ENCODE measurements around the gene TWNK.

TWNK gene

GRCh38 chr10:101008823-101009423, 21.6 kb downstream of the TWNK start:
- no peak overlapping the region for H3K9ac ChIP-seq (ENCODE audit: low read length)
- H3K36me3 ChIP-seq (ENCODE audit: control insufficient read depth, insufficient read depth, low read length): peaks cover 4% of the 10 kb centered on the region

DNA sequence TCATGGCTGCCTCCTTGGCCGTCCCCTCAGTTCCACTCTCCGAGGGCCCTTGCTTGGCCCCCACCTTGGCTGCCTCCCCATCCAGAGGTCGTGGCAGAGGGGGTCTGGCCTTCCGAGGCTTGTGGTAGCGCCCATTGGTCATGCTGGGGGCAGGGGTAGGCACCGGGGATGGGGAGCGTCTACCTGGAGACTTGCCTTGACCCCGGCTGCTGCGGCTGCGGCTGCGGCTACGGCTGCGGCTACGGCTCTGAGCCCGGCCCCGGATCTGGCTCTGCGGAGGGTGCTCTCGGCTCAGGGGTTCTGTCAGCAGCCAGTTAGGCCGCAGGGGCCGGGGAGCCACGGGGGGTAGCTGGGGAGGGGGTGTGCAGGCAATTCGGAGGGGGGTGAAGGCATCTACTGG, 23.0 kb downstream of the TWNK start:
- Histone ChIP-seq H3K9ac (ENCODE audit: low read length) (no peak overlapping the region), H3K4me1 (ENCODE audit: control insufficient read depth, insufficient read depth, low read length) (peaks cover 26% of the 10 kb centered on the region), H3K27me3 (ENCODE audit: control insufficient read depth, insufficient read depth, low read length) (no peaks in the 10 kb centered on the region), H3K9me3 (ENCODE audit: control insufficient read depth, low read length) (no peaks in the 10 kb centered on the region), H3K36me3 (ENCODE audit: control insufficient read depth, insufficient read depth, low read length) (peaks cover 4% of the 10 kb centered on the region), H3K4me3 (ENCODE audit: low read length) (no peak overlapping the region)

More at GRCh38 chr10:101008823-101009423, 21.6 kb downstream of the TWNK start:
- peaks cover 26% of the 10 kb centered on the region for H3K4me1 ChIP-seq (ENCODE audit: control insufficient read depth, insufficient read depth, low read length)
- H3K27me3 ChIP-seq (ENCODE audit: control insufficient read depth, insufficient read depth, low read length): no peaks in the 10 kb centered on the region
- no peak overlapping the region for H3K4me3 ChIP-seq (ENCODE audit: low read length)
- no peaks in the 10 kb centered on the region for H3K9me3 ChIP-seq (ENCODE audit: control insufficient read depth, low read length)

- no peak overlapping the region for H3K4me3 ChIP-seq (ENCODE audit: low read length)
- peaks cover 10% of the 10 kb centered on the region for H3K27me3 ChIP-seq (ENCODE audit: control insufficient read depth, insufficient read depth, low read length)
- no peaks in the 10 kb centered on the region for H3K36me3 ChIP-seq (ENCODE audit: control insufficient read depth, insufficient read depth, low read length)
- no peaks in the 10 kb centered on the region for H3K9me3 ChIP-seq (ENCODE audit: control insufficient read depth, low read length)
- no peak overlapping the region for H3K9ac ChIP-seq (ENCODE audit: low read length)
- peaks cover 26% of the 10 kb centered on the region for H3K4me1 ChIP-seq (ENCODE audit: control insufficient read depth, insufficient read depth, low read length)
These were observed 24.4 kb downstream of the TWNK start for GRCh38 chr10:101011517-101012423.

- no peaks in the 10 kb centered on the region for H3K9me3 ChIP-seq (ENCODE audit: control insufficient read depth, low read length)
- H3K4me3 ChIP-seq (ENCODE audit: low read length): no peak overlapping the region
- peaks cover 26% of the 10 kb centered on the region for H3K4me1 ChIP-seq (ENCODE audit: control insufficient read depth, insufficient read depth, low read length)
- no peak overlapping the region for H3K9ac ChIP-seq (ENCODE audit: low read length)
- no peaks in the 10 kb centered on the region for H3K36me3 ChIP-seq (ENCODE audit: control insufficient read depth, insufficient read depth, low read length)
- H3K27me3 ChIP-seq (ENCODE audit: control insufficient read depth, insufficient read depth, low read length): peaks cover 15% of the 10 kb centered on the region
These were observed 25.4 kb downstream of the TWNK start for GRCh38 chr10:101012525-101013364.

GRCh38 chr10:101013365-101013825, 26.1 kb downstream of the TWNK start:
- Histone ChIP-seq H3K9me3 (ENCODE audit: control insufficient read depth, low read length) (no peaks in the 10 kb centered on the region), H3K4me1 (ENCODE audit: control insufficient read depth, insufficient read depth, low read length) (peaks cover 27% of the 10 kb centered on the region), H3K36me3 (ENCODE audit: control insufficient read depth, insufficient read depth, low read length) (no peaks in the 10 kb centered on the region), H3K9ac (ENCODE audit: low read length) (no peak overlapping the region), H3K4me3 (ENCODE audit: low read length) (no peak overlapping the region), H3K27me3 (ENCODE audit: control insufficient read depth, insufficient read depth, low read length) (peaks cover 19% of the 10 kb centered on the region)

- Histone ChIP-seq H3K9me3 (ENCODE audit: control insufficient read depth, low read length) (no peaks in the 10 kb centered on the region), H3K9ac (ENCODE audit: low read length) (no peak overlapping the region), H3K36me3 (ENCODE audit: control insufficient read depth, insufficient read depth, low read length) (no peaks in the 10 kb centered on the region), H3K27me3 (ENCODE audit: control insufficient read depth, insufficient read depth, low read length) (peaks cover 25% of the 10 kb centered on the region), H3K4me1 (ENCODE audit: control insufficient read depth, insufficient read depth, low read length) (peaks cover 35% of the 10 kb centered on the region), H3K4me3 (ENCODE audit: low read length) (no peak overlapping the region)
These were observed 27.0 kb downstream of the TWNK start for GRCh38 chr10:101014230-101014884.

- H3K4me3 ChIP-seq (ENCODE audit: low read length): no peak overlapping the region
- H3K27me3 ChIP-seq (ENCODE audit: control insufficient read depth, insufficient read depth, low read length): peaks cover 25% of the 10 kb centered on the region
- H3K9me3 ChIP-seq (ENCODE audit: control insufficient read depth, low read length): no peaks in the 10 kb centered on the region
- no peaks in the 10 kb centered on the region for H3K36me3 ChIP-seq (ENCODE audit: control insufficient read depth, insufficient read depth, low read length)
- H3K9ac ChIP-seq (ENCODE audit: low read length): no peak overlapping the region
- H3K4me1 ChIP-seq (ENCODE audit: control insufficient read depth, insufficient read depth, low read length): peaks cover 35% of the 10 kb centered on the region
These were observed 27.7 kb downstream of the TWNK start for GRCh38 chr10:101014966-101015581.

GRCh38 chr10:101015582-101015973, 28.2 kb downstream of the TWNK start:
- H3K36me3 ChIP-seq (ENCODE audit: control insufficient read depth, insufficient read depth, low read length): no peaks in the 10 kb centered on the region
- no peak overlapping the region for H3K4me3 ChIP-seq (ENCODE audit: low read length)
- no peak overlapping the region for H3K9ac ChIP-seq (ENCODE audit: low read length)
- no peaks in the 10 kb centered on the region for H3K9me3 ChIP-seq (ENCODE audit: control insufficient read depth, low read length)
- peaks cover 25% of the 10 kb centered on the region for H3K27me3 ChIP-seq (ENCODE audit: control insufficient read depth, insufficient read depth, low read length)
- peaks cover 35% of the 10 kb centered on the region for H3K4me1 ChIP-seq (ENCODE audit: control insufficient read depth, insufficient read depth, low read length)

- H3K4me1 ChIP-seq (ENCODE audit: control insufficient read depth, insufficient read depth, low read length): peaks cover 28% of the 10 kb centered on the region
- H3K27me3 ChIP-seq (ENCODE audit: control insufficient read depth, insufficient read depth, low read length): peaks cover 25% of the 10 kb centered on the region
These were observed 29.5 kb downstream of the TWNK start for GRCh38 chr10:101016814-101017213.

GRCh38 chr10:101018118-101018599, 30.8 kb downstream of the TWNK start:
- Histone ChIP-seq H3K36me3 (ENCODE audit: control insufficient read depth, insufficient read depth, low read length) (no peaks in the 10 kb centered on the region), H3K9ac (ENCODE audit: low read length) (no peak overlapping the region), H3K4me3 (ENCODE audit: low read length) (no peak overlapping the region), H3K9me3 (ENCODE audit: control insufficient read depth, low read length) (no peaks in the 10 kb centered on the region), H3K4me1 (ENCODE audit: control insufficient read depth, insufficient read depth, low read length) (peaks cover 15% of the 10 kb centered on the region), H3K27me3 (ENCODE audit: control insufficient read depth, insufficient read depth, low read length) (peaks cover 25% of the 10 kb centered on the region)

More at GRCh38 chr10:101016814-101017213, 29.5 kb downstream of the TWNK start:
- Histone ChIP-seq H3K9me3 (ENCODE audit: control insufficient read depth, low read length) (no peaks in the 10 kb centered on the region), H3K9ac (ENCODE audit: low read length) (no peak overlapping the region), H3K36me3 (ENCODE audit: control insufficient read depth, insufficient read depth, low read length) (no peaks in the 10 kb centered on the region), H3K4me3 (ENCODE audit: low read length) (no peak overlapping the region)

Measured in mucosa of stomach (tissue), 1 donor.